Neural cell (in vitro differentiated cells): ENCODE data around the gene SNTG2. TPM values are rescaled to one million over a fixed set of nuclear protein-coding genes. Genes with fewer than 3 reads are reported as not detected.

ENCODE experiments used
- H2AFZ ChIP-seq: fragments of 200-600, 300-800 bp; sonication (generic), shearing (Covaris generic); 2 replicates; pipeline ENCODE4 v1.6.0; 2014; ENCODE audit warnings: low read depth, mild to moderate bottlenecking, antibody characterized with exemption, low read length, moderate library complexity
- H3F3A ChIP-seq: fragments of 200-600 bp; shearing (Covaris generic); 2 replicates; pipeline ENCODE4 v1.6.1; 2016; ENCODE audit warnings: mild to moderate bottlenecking, moderate library complexity, mixed read lengths, antibody characterized with exemption, low read length; ENCODE audit not compliant: insufficient read depth, poor library complexity, severe bottlenecking
- H3K27ac ChIP-seq: fragments of 200-600, 300-800 bp; sonication (generic), shearing (Covaris generic); 2 replicates; pipeline ENCODE4 v1.5.1; 2014; ENCODE audit warnings: mild to moderate bottlenecking, low read length, moderate library complexity
- H3K27me3 ChIP-seq: fragments of 300-800, 200-600 bp; sonication (generic), shearing (Covaris generic); 2 replicates; pipeline ENCODE4 v1.6.0; 2014; ENCODE audit warnings: mild to moderate bottlenecking, low read depth, low read length, moderate library complexity; ENCODE audit not compliant: insufficient read depth
- H3K36me3 ChIP-seq: fragments of 300-800, 200-600 bp; sonication (generic), shearing (Covaris generic); 2 replicates; pipeline ENCODE4 v1.5.1; 2014; ENCODE audit warnings: mild to moderate bottlenecking, antibody characterized with exemption, low read length, moderate library complexity; ENCODE audit not compliant: insufficient read depth
- H3K4me2 ChIP-seq: fragments of 300-800, 200-600 bp; sonication (generic), shearing (Covaris generic); 2 replicates; pipeline ENCODE4 v1.6.0; 2014; ENCODE audit warnings: mild to moderate bottlenecking, low read length
- H3K4me3 ChIP-seq: fragments of 300-800, 200-600 bp; sonication (generic), shearing (Covaris generic); 2 replicates; pipeline ENCODE4 v1.5.1; 2014; ENCODE audit warnings: mild to moderate bottlenecking, low read length, moderate library complexity
- H3K79me2 ChIP-seq: fragments of 200-600 bp; shearing (Covaris generic); replicated peaks from 2 replicates; pipeline ENCODE4 v1.6.0; 2014; ENCODE audit warnings: mild to moderate bottlenecking, low read length, moderate library complexity; ENCODE audit not compliant: insufficient read depth
- H3K9ac ChIP-seq: fragments of 300-800, 200-600 bp; sonication (generic), shearing (Covaris generic); 2 replicates; pipeline ENCODE4 v1.6.1; 2016; ENCODE audit warnings: mild to moderate bottlenecking, low read length, mixed read lengths
- H3K9me2 ChIP-seq: fragments of 200-600 bp; shearing (Covaris generic); 2 replicates; pipeline ENCODE4 v1.6.1; 2016; ENCODE audit warnings: mild to moderate bottlenecking, low read length, mixed read lengths; ENCODE audit not compliant: insufficient read depth
- H3K9me3 ChIP-seq: fragments of 200-600, 300-800 bp; sonication (generic), shearing (Covaris generic); 2 replicates; pipeline ENCODE4 v1.6.1; 2016; ENCODE audit warnings: mild to moderate bottlenecking, mixed run types, low read length, moderate library complexity, mixed read lengths
- H4K20me1 ChIP-seq: fragments of 200-600 bp; shearing (Covaris generic); 2 replicates; pipeline ENCODE4 v1.6.1; 2016; ENCODE audit warnings: mild to moderate bottlenecking, mixed run types; ENCODE audit not compliant: insufficient read depth
- EP300 ChIP-seq: fragments of 450-650 bp; conservative IDR thresholded peaks from 2 replicates; pipeline ENCODE4 v1.6.1; 2014; ENCODE audit warnings: antibody characterized with exemption, mild to moderate bottlenecking, moderate library complexity; ENCODE audit not compliant: poor library complexity, severe bottlenecking
- EZH2 ChIP-seq: fragments of 200-600, 300-800 bp; shearing (Covaris generic), sonication (generic); IDR thresholded peaks from 2 replicates; pipeline ENCODE4 v1.6.1; 2014; ENCODE audit warnings: antibody characterized with exemption, low read length, borderline replicate concordance, mild to moderate bottlenecking; ENCODE audit not compliant: insufficient read depth, poor library complexity, severe bottlenecking
- MXI1 ChIP-seq: fragments of 450-650 bp; conservative IDR thresholded peaks from 2 replicates; pipeline ENCODE4 v1.6.1; 2014; ENCODE audit warnings: antibody characterized with exemption, mild to moderate bottlenecking; ENCODE audit not compliant: poor library complexity, severe bottlenecking
- POLR2AphosphoS5 ChIP-seq: IDR thresholded peaks from 2 replicates; pipeline ENCODE4 v1.6.1; 2012
- RAD21 ChIP-seq: fragments of 450-650 bp; conservative IDR thresholded peaks from 2 replicates; pipeline ENCODE4 v1.6.1; 2014; ENCODE audit warnings: antibody characterized with exemption, mild to moderate bottlenecking, moderate library complexity
- REST ChIP-seq: IDR thresholded peaks from 2 replicates; pipeline ENCODE4 v1.6.1; 2012; ENCODE audit warnings: borderline replicate concordance
- SMC3 ChIP-seq: fragments of 450-650 bp; conservative IDR thresholded peaks from 2 replicates; pipeline ENCODE4 v1.6.1; 2014; ENCODE audit warnings: antibody characterized with exemption, mild to moderate bottlenecking, moderate library complexity; ENCODE audit not compliant: poor library complexity
- TAF1 ChIP-seq: IDR thresholded peaks from 2 replicates; pipeline ENCODE4 v1.6.1; 2012; ENCODE audit warnings: low read depth
- polyA plus RNA-seq: library from polyadenylated mRNA; depleted of rRNA; stranded (reverse); fragments of >200 nt; gene quantifications from 2 replicates; pipeline ENCODE4 v1.2.3, GENCODE V29; 2014
- TF ChIP-seq, protein P1 (sequence below): fragments of 450-650 bp; IDR thresholded peaks from 2 replicates; pipeline ENCODE4 v1.5.1; 2014; ENCODE audit warnings: antibody characterized with exemption, mild to moderate bottlenecking, moderate library complexity; ENCODE audit not compliant: poor library complexity, severe bottlenecking

The SNTG2 gene
- polyA plus RNA-seq, 1 donor from 2014 or later, result not detected

DNA sequence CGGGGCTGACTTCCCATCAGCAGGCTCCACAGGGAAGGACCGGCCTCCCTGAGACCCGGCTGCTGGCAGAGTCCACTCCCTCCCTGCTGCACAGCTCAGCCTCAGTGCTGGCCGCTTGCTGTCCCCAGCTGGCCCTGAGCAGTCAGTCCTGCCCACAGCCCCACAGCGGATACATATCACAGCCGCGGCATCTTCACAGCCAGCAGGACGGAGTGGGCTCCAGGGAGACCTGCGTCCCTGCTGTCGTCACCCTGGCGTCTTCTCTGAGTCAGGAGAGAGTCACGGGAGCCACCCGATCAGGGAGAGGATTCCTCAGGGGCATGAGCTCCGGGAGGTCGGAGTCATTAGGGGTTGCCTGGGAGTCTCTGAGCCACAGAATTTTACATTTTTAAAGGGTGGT is 13.1 kb upstream of the SNTG2 start:
- Histone ChIP-seq H4K20me1 (no peaks in the 10 kb centered on the region), H3F3A (no peaks in the 10 kb centered on the region), H3K9ac (no peak overlapping the region), H3K27ac (no peak overlapping the region), H3K27me3 (no peaks in the 10 kb centered on the region), H3K4me3 (no peak overlapping the region), H3K36me3 (no peaks in the 10 kb centered on the region), H3K4me2 (no peak overlapping the region), H3K9me2 (no peaks in the 10 kb centered on the region), H2AFZ (no peak overlapping the region), H3K79me2 (no peaks in the 10 kb centered on the region), H3K9me3 (no peaks in the 10 kb centered on the region)
- TF ChIP-seq REST (no peak), EZH2 (no peak), RAD21 (no peak), TAF1 (no peak), EP300 (no peak), SMC3 (no peak), POLR2AphosphoS5 (no peak), MXI1 (no peak)
- TF ChIP-seq, protein P1, sequence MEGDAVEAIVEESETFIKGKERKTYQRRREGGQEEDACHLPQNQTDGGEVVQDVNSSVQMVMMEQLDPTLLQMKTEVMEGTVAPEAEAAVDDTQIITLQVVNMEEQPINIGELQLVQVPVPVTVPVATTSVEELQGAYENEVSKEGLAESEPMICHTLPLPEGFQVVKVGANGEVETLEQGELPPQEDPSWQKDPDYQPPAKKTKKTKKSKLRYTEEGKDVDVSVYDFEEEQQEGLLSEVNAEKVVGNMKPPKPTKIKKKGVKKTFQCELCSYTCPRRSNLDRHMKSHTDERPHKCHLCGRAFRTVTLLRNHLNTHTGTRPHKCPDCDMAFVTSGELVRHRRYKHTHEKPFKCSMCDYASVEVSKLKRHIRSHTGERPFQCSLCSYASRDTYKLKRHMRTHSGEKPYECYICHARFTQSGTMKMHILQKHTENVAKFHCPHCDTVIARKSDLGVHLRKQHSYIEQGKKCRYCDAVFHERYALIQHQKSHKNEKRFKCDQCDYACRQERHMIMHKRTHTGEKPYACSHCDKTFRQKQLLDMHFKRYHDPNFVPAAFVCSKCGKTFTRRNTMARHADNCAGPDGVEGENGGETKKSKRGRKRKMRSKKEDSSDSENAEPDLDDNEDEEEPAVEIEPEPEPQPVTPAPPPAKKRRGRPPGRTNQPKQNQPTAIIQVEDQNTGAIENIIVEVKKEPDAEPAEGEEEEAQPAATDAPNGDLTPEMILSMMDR, result no peak

DNA sequence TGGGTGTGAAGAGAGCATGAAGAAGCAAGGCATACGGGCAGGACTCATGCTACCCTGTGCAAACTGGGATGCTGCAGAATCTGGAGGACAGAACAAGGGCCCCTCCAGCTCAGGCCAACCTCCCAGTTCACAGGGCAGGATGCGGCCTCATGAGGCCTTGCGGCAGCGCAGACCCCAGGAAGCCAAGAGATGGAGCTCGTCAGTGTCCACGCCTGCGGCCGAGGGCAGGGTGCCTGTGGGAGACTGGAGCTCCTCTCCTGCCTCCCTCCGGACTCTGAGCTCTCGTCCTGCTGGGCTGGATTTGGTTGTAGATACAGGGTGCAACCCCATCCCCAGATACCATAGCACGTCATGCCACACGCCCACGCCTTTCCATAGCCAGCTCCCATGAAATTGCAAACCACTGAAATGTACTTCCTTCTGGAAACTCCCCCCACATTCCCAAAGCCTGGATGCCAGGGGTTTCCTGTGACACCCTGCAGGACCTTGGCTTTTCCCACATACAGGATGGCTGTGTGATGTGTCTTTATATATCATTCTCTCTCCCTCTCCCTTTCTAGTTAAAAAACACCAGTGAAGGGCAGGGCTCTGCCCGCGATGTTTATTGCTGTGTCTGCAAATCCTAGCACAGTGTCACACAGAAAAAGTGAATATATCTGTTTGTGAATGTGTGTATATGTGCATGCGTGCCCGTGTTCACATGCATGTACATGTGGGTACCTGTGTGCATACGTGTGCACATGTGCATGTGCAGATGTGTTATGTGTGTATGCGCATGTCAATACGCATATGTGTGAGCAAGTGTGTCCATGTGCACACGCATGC is 12.3 kb upstream of the SNTG2 start:
- Histone ChIP-seq H3K9me2 (no peaks in the 10 kb centered on the region), H3K9ac (no peak overlapping the region), H3K79me2 (no peaks in the 10 kb centered on the region), H3K4me3 (no peak overlapping the region), H4K20me1 (no peaks in the 10 kb centered on the region), H3K4me2 (no peak overlapping the region), H3K9me3 (no peaks in the 10 kb centered on the region), H3K27ac (no peak overlapping the region), H3F3A (no peaks in the 10 kb centered on the region), H2AFZ (no peak overlapping the region), H3K27me3 (no peaks in the 10 kb centered on the region), H3K36me3 (no peaks in the 10 kb centered on the region)
- TF ChIP-seq EP300 (no peak), MXI1 (no peak), EZH2 (no peak), TAF1 (no peak), RAD21 (no peak), SMC3 (no peak), POLR2AphosphoS5 (no peak), REST (no peak)
- TF ChIP-seq, protein P1, result no peak
